Sigmoid colon (tissue), 7 donors: Measurements from ENCODE around the gene TAF11L14. TPM values are rescaled to one million over a fixed set of nuclear protein-coding genes. Genes with fewer than 3 reads are reported as not detected.
"Not testable (repeated sequence)": the region's sequence is repeated elsewhere in the genome, so short reads cannot be mapped to it uniquely, and the experiment has no call there.

ENCODE experiments used
- DNase-seq: peaks from one replicate; pipeline ENCODE4 v3.0.0-alpha.2; 2019
- H3K27ac ChIP-seq, 4 donors: fragments of 200-600 bp; sonication (generic); one replicate each; pipeline ENCODE4 v1.5.1; 2016 to 2019; ENCODE audit warnings: mild to moderate bottlenecking in 1 of 4
- H3K27me3 ChIP-seq, 3 donors: fragments of 200-600 bp; sonication (generic); one replicate each; pipeline ENCODE4 v1.5.1; 2019; ENCODE audit warnings: mild to moderate bottlenecking in 1 of 3
- H3K36me3 ChIP-seq, 4 donors: fragments of 200-600 bp; sonication (generic); one replicate each; pipeline ENCODE4 v1.5.1; 2016 to 2019
- H3K4me1 ChIP-seq, 4 donors: fragments of 200-600 bp; sonication (generic); one replicate each; pipeline ENCODE4 v1.5.1; 2017 to 2019
- H3K4me3 ChIP-seq, 4 donors: fragments of 200-600 bp; sonication (generic); one replicate each; pipeline ENCODE4 v1.5.1; 2017 to 2019; ENCODE audit warnings: mild to moderate bottlenecking in 2 of 4, moderate library complexity in 1 of 4
- H3K9me3 ChIP-seq, 4 donors: fragments of 200-600 bp in 3 of 4; sonication (generic) in 3 of 4; one replicate each; pipeline versions ENCODE4 v1.5.1 to v1.6.1; 2013 to 2019
- EP300 ChIP-seq, 4 donors: sonication (generic); formaldehyde crosslinking; IDR thresholded peaks; one replicate each; pipeline ENCODE4 v1.6.1; 2017; ENCODE audit warnings: antibody characterized with exemption in 4 of 4
- POLR2A ChIP-seq, 2 donors: fragments of 450-650 bp; IDR thresholded peaks; one replicate each; pipeline ENCODE4 v1.6.1; 2016; ENCODE audit warnings: antibody characterized with exemption in 2 of 2, mild to moderate bottlenecking in 2 of 2, moderate library complexity in 2 of 2
- POLR2AphosphoS5 ChIP-seq, 4 donors: sonication (generic); formaldehyde crosslinking; IDR thresholded peaks; one replicate each; pipeline ENCODE4 v1.6.1; 2017; ENCODE audit warnings: antibody characterized with exemption in 4 of 4
- WGBS, 2 donors: extraction: QIAGEN DNeasy Blood & Tissue Kit; methylation state at CpG; one replicate each; pipeline ENCODE4 v1.1.7; 2013; 5-methylcytosine and 5-hydroxymethylcytosine counted together
- intact Hi-C: fragments of 100-400 bp; cut with DNase I; formaldehyde crosslinking; loops from one replicate; pipeline ENCODE4 v1.15.1; 2023
- polyA plus RNA-seq, 3 donors: library from polyadenylated mRNA; stranded (reverse); fragments of 200-250 nt; gene quantifications; one replicate each; pipeline ENCODE4 v1.2.3, GENCODE V29; 2013
- total RNA-seq, 4 donors: library from RNA; depleted of rRNA; stranded (reverse); fragments of >200 nt; gene quantifications; one replicate each; pipeline ENCODE4 v1.1.0, GENCODE V29; 2016
- TF ChIP-seq, protein P1 (sequence below), 4 experiments: fragments of 450-650 bp in 3 of 4; fragments of 200-600 bp in 1 of 4; IDR thresholded peaks; one replicate each; pipeline ENCODE4 v1.5.1; 2016 to 2019; ENCODE audit warnings: antibody characterized with exemption in 4 of 4, mild to moderate bottlenecking in 3 of 4, moderate library complexity in 2 of 4
- donor health status: healthy with polysubstance abuse.
- donor health status: Bipolar disorder and iron deficiency.
- donor health status: healthy.

Gene TAF11L14
- total and polyA plus RNA-seq, 7 donors = not detected

DNA sequence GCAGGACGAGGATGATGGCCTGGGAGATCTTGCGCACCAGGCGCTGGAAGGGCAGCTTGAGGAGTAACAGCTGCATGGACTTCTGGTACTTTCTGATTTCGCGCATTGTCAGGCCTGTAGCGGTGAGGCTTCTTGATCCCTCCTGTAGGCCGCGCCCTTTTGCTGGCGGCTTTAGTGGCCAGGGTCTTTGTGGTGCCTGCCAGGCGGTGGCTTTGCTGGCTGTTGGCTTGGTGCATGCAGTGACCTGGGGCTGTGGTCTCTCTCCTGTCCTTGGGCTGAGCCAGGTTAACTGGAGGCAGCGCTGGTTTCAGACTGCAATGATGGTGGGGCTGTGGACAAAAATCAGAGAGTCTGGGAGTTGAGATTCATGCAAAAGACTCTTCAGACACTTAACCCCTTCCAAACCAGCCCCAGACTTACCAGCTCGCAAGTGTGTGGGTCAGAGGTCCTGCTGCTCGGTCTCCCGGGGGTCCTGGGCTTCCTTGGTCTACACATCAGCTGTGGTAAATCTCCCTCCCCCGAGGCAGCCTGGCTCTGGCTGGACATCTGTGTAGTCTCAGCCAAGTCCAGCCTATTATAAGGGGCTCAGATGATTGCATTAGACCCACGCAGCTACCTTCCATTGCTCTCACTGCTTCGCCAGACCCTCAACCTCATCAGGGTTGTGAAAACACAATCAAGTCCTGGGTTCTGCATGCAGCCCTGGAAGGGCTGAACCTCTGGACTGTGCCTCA lies 19.2 kb upstream of the TAF11L14 start:
- WGBS, 2 donors = 90 to 91% methylated on average over 17 of the region's 17 CpGs
- no peak for DNase-seq

DNA sequence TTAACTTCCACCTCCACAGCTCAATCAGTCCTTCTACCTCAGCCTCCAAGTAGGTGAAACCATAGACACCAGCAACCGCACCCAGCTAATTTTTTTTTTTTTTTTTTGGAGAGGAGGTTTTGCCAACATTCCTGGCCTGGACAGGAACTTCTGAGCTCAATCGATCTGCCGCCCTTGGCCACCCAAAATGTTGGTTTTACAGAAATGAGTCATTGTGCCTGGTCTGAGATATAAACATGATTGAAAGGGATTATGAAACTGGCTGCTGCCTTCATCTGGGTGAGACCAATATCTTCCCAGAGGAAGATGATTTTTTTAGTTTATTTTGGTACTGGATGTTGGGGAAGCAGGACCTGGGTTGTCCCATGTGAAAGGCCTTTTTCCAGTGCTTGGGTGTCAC lies 14.9 kb upstream of the TAF11L14 start:
- no peak for TF ChIP-seq POLR2A (IDR thresholded peaks at IDR 0.05)
- TF ChIP-seq EP300 (IDR thresholded peaks at IDR 0.05) = no peak
- TF ChIP-seq, protein P1, sequence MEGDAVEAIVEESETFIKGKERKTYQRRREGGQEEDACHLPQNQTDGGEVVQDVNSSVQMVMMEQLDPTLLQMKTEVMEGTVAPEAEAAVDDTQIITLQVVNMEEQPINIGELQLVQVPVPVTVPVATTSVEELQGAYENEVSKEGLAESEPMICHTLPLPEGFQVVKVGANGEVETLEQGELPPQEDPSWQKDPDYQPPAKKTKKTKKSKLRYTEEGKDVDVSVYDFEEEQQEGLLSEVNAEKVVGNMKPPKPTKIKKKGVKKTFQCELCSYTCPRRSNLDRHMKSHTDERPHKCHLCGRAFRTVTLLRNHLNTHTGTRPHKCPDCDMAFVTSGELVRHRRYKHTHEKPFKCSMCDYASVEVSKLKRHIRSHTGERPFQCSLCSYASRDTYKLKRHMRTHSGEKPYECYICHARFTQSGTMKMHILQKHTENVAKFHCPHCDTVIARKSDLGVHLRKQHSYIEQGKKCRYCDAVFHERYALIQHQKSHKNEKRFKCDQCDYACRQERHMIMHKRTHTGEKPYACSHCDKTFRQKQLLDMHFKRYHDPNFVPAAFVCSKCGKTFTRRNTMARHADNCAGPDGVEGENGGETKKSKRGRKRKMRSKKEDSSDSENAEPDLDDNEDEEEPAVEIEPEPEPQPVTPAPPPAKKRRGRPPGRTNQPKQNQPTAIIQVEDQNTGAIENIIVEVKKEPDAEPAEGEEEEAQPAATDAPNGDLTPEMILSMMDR (IDR thresholded peaks at IDR 0.05) = no peak
- no peak for TF ChIP-seq POLR2AphosphoS5 (IDR thresholded peaks at IDR 0.05)
- Histone ChIP-seq H3K27ac (no peak overlapping the region), H3K4me3 (no peak overlapping the region), H3K9me3 (no peaks in the 10 kb centered on the region), H3K4me1 (no peaks in the 10 kb centered on the region), H3K36me3 (no peaks in the 10 kb centered on the region), H3K27me3 (no peaks in the 10 kb centered on the region)
- WGBS, 2 donors = 93 to 95% methylated on average over 3 of the region's 3 CpGs
- intact Hi-C loops = no loop called here
- no peak for DNase-seq

More for the DNA sequence above, 19.2 kb upstream of the TAF11L14 start:
- H3K9me3 ChIP-seq = no peaks in the 10 kb centered on the region
- H3K27ac ChIP-seq = no peak overlapping the region
- H3K27me3 ChIP-seq = no peaks in the 10 kb centered on the region
- no peaks in the 10 kb centered on the region for H3K36me3 ChIP-seq
- intact Hi-C loops = no loop called here
- no peak overlapping the region for H3K4me3 ChIP-seq
- TF ChIP-seq EP300 (IDR thresholded peaks at IDR 0.05) = no peak
- TF ChIP-seq, protein P1 (IDR thresholded peaks at IDR 0.05) = no peak
- H3K4me1 ChIP-seq = no peaks in the 10 kb centered on the region

DNA sequence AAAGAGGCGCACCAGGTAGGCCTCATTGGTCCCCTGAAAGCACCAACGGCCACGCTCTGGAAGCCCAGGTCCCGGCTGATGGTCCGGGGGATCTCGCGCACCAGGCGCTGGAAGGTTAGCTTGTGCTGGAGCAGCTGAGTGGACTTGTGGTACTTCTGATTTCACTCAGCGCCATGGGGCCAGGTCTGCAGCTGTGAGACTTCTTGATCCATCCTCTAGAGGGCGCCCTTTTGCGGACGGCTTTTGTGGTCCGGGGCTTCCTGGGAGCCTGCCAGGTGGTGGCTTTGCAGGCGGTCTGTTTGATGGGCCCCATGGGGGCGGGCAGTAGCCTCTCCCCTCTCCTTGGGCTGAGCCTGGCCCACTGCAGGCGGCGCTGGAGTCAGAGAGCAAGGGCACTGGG lies 13.6 kb upstream of the TAF11L14 start:
- DNase-seq = no peak
- TF ChIP-seq EP300 (IDR thresholded peaks at IDR 0.05) (no peak), POLR2A (IDR thresholded peaks at IDR 0.05) (no peak), POLR2AphosphoS5 (IDR thresholded peaks at IDR 0.05) (no peak)
- TF ChIP-seq, protein P1 (IDR thresholded peaks at IDR 0.05) = no peak
- H3K36me3 ChIP-seq = no peaks in the 10 kb centered on the region
- intact Hi-C loops = no loop called here
- H3K4me1 ChIP-seq = no peaks in the 10 kb centered on the region
- no peaks in the 10 kb centered on the region for H3K9me3 ChIP-seq
- no peak overlapping the region for H3K27ac ChIP-seq
- WGBS, 2 donors = 87 to 89% methylated on average over 17 of the region's 17 CpGs
- H3K4me3 ChIP-seq = no peak overlapping the region
- no peaks in the 10 kb centered on the region for H3K27me3 ChIP-seq

DNA sequence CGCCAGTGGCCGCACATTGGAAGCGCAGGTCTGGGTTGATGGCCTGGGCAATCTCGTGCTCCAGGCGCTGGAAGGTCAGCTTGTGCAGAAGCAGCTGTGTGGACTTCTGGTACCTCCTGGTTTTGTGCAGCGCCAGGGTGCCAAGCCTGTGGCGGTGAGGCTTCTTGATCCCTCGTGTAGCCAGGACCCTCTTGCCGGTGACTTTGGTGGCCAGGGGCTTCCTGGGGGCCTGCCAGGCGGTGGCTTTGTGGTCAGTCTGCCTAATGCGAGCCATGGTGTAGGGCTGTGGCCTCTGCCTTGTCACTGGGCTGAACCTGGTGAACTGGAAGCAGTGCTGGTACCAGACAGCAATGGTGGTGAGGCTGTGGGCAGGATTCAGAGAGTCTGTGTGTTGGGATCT lies 8.6 kb upstream of the TAF11L14 start:
- no peaks in the 10 kb centered on the region for H3K4me1 ChIP-seq
- WGBS, 2 donors = 82 to 94% methylated on average over 11 of the region's 11 CpGs
- no peaks in the 10 kb centered on the region for H3K27me3 ChIP-seq
- H3K9me3 ChIP-seq = no peaks in the 10 kb centered on the region
- TF ChIP-seq POLR2A (IDR thresholded peaks at IDR 0.05) (no peak), POLR2AphosphoS5 (IDR thresholded peaks at IDR 0.05) (no peak), EP300 (IDR thresholded peaks at IDR 0.05) (no peak)
- TF ChIP-seq, protein P1 (IDR thresholded peaks at IDR 0.05) = no peak
- intact Hi-C loops = no loop called here
- H3K4me3 ChIP-seq = no peak overlapping the region
- no peak overlapping the region for H3K27ac ChIP-seq
- DNase-seq = no peak
- H3K36me3 ChIP-seq = no peaks in the 10 kb centered on the region

DNA sequence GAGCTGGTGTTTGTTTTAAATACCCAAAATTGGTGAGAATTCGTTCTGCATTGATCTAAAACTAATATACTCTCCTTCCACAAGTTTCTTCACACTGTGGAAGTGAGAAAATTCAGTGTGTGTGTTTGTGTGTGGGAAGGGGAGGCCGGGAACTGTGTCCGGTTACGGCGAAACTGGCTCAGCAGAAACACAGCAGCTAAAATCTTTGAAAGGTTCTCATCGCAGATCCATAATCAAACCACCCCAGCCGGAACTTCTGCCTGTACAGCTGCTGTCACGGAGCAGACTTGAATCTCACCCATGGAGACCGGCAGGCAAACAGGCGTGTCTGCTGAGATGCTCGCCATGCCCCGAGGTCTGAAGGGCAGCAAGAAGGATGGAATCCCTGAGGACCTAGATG lies 2.5 kb upstream of the TAF11L14 start, which contains the start of gene TAF11L13:
Gene TAF11L13, plus strand, starts transcription at position 301 of the 400 bp plus-strand sequence.
- DNase-seq, H3K4me3 ChIP-seq, intact Hi-C loops, H3K36me3 ChIP-seq, H3K27me3 ChIP-seq, H3K27ac ChIP-seq, H3K9me3 ChIP-seq, H3K4me1 ChIP-seq: not testable (repeated sequence)
- 74 to 93% methylated on average over 8 to 9 of the region's 12 CpGs for WGBS, 2 donors

DNA sequence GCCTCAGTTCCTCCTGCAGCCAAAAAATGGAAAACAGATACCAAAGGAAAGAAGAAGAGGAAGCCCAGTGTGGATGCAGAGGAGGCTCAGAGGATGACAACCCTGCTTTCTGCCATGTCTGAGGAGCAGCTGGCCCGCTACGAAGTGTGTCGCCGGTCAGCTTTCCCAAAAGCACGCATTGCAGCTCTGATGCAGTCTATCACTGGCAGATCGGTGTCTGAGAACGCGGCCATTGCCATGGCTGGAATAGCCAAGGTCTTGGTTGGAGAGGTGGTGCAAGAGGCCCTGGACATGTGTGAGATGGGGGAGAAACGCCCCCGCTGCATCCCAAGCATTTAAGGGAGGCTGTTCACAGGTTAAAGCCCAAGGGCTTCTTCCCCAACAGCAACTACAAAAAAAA lies 15.0 kb downstream of the TAF11L14 start:
- H3K4me1 ChIP-seq, H3K4me3 ChIP-seq, H3K27ac ChIP-seq, H3K36me3 ChIP-seq, H3K9me3 ChIP-seq, DNase-seq, intact Hi-C loops, H3K27me3 ChIP-seq: not testable (repeated sequence)
- 93 to 94% methylated on average over 10 of the region's 10 CpGs for WGBS, 2 donors

DNA sequence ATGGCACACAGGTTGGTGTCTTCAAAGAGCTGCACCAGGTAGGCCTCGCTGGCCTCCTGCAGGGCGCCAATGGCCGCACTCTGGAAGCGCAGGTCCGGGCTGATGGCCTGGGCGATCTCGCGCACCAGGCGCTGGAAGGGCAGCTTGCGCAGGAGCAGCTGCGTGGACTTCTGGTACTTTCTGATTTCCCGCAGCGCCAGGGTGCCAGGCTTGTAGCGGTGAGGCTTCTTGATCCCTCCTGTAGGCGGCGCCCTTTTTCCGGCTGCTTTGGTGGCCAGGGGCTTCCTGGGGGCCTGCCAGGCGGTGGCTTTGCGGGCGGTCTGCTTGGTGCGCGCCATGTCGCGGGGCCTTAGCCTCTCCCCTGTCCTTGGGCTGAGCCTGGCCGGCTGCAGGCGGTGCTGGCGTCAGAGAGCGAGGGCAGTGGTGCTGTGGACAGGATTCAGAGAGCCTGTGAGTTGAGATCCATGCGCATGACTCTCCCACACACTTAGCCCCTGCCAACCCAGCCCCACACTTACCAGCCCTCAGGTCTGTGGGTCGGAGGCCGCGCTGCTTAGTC lies 21.0 kb downstream of the TAF11L14 start:
- H3K27ac ChIP-seq, H3K36me3 ChIP-seq, H3K4me1 ChIP-seq, intact Hi-C loops, H3K27me3 ChIP-seq, DNase-seq, H3K9me3 ChIP-seq, H3K4me3 ChIP-seq: not testable (repeated sequence)
- 96% methylated on average over 32 of the region's 32 CpGs for WGBS, 2 donors
